Activated CD4-positive, CD25-positive, alpha-beta regulatory T cell (primary cell): ENCODE measurements around the gene SERTAD4.
"Not testable (repeated sequence)": the region's sequence is repeated elsewhere in the genome, so short reads cannot be mapped to it uniquely, and the experiment has no call there.

ENCODE experiments used
- DNase-seq, 4 experiments: peaks; one replicate each; lab custom pipeline; 2025; lab: John Stamatoyannopoulos, UW

Gene SERTAD4

DNA sequence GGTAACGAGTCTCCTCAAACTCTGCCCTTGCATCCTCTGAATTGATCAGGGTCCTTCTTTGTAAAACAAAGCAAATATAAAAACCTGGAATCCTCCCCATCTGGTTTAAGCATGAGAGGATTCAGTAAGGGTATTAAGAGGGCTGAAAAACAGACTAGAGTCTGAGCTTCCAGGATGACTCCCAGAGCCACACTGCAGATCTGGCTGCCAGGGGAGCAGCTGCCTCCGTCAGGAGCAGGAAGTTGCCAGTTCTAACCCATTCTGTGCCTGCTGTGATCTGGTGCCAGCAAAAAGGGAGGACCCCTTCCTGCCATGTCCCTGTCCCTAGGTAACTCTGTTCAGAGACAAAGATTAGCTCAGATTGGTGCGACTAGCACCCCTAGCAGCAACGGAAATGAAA is 27.5 kb downstream of the SERTAD4 start:
- DNase-seq = no peak

DNA sequence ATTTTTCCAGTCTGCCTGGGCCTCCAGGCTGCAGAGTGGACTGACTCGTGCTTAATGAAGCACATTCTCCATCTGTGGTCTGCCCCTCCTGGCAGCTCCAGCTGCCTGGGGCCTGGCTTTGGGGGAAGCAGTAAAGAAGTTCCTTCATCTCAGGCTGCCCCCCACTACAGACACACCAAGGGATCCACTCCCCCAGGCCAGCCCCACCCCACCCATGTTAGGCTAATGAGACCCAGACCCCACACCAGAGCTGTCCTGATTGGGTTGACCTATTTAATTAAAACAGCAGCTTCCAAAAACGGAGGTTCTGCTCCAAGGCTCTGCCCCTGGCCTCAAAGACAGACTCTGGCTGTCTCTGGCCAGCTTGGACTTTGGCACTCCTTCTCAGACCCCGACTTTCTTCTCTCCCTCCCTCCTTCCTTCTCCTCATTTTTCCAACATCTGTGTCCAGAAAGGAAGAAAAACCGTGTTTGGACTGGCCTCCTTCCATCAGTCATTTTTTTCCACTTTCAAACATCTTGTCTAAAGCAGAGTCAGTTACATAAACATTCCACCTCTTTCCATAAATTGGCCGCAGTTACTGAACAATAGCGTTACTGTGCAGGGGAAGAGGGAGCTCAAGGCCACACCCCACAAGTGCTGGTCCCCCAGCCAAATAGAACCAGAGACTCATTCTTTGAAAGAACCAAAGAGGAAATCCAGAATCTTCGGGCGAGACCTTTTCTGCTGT is 29.7 kb downstream of the SERTAD4 start:
- DNase-seq = no peak

GRCh38 chr1:210262897-210263272 is 30.3 kb downstream of the SERTAD4 start:
- DNase-seq = no peak

GRCh38 chr1:210263963-210264362 is 31.4 kb downstream of the SERTAD4 start:
- DNase-seq = no peak

- no peak for DNase-seq
These were observed 32.1 kb downstream of the SERTAD4 start for GRCh38 chr1:210264496-210265380.

- DNase-seq = not testable (repeated sequence)
These were observed 32.9 kb downstream of the SERTAD4 start for GRCh38 chr1:210265392-210265955.

DNA sequence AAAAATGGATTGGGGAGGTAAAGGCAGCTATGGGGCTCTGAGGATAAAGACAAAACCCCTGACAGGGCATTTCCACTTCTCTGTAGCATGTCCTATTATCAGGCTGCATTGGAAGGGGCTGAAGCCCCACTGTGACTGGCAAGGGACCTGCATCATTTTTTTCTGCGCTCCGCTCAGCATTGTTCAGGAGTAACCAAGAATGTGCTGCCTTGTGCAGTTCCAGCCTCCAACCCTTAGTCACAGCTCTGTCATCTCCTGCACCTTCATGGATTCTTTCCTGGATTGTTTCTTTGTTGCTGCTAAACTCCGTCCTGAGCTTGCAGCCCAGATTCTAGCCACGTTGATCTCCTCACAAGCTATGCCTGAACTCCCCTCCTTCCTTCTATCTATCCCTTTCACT is 37.4 kb downstream of the SERTAD4 start:
- no peak for DNase-seq

GRCh38 chr1:210272666-210273065 is 40.1 kb downstream of the SERTAD4 start:
- no peak for DNase-seq

DNA sequence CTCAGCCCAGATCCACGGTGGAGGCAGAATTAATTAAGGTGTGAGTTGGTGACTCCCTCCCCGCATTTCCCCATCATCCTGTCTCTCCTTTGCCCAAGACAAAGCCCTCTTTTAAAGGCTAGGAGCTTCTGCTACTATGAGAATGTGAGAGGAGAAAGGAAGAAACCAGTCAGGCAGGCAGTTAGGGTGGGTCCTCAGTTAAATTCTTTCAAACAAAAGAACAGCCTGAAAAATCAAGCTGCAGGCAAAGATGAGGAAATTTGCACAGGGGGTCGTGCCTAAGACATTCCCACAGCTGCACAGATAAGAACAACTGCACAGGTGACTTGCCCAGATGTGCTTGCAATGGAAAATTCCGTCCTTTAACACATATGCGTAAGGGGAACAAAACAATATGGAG is 47.6 kb downstream of the SERTAD4 start:
- no peak for DNase-seq

GRCh38 chr1:210288116-210288515 is 55.5 kb downstream of the SERTAD4 start:
- DNase-seq = no peak

GRCh38 chr1:210289248-210289647 is 56.7 kb downstream of the SERTAD4 start:
- no peak for DNase-seq

DNA sequence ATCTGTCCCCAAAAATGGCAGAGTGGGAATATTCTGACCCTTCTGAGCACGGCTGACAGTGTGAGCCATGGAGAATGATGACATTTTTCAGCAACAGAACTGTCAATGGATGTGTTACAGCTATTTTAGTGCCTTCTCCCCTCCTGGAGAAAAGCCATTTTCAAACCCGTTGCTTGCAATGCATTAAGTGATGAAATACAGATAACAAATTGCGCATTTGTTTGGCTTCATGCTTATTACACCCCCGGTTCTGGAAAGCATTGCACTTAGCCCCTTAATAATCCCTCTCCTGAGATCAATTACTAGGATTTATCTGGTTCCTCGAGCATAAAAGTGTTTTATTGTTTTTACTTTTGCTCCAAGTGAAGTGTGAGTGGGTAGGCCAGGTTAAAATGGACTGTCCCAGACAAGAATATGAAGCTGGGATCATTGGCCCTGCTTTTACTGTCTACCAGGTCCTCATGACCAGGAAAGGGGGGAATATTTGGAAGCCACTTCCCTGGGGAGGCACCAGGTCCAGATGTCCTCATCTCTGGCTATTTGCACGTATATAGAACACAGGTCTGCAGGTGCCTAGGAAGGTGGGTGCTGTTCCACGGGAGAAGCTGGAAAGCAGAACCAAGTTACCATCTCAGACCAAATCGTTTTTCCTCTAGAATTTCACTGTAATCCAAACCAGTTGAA is 58.6 kb downstream of the SERTAD4 start:
- no peak for DNase-seq

DNA sequence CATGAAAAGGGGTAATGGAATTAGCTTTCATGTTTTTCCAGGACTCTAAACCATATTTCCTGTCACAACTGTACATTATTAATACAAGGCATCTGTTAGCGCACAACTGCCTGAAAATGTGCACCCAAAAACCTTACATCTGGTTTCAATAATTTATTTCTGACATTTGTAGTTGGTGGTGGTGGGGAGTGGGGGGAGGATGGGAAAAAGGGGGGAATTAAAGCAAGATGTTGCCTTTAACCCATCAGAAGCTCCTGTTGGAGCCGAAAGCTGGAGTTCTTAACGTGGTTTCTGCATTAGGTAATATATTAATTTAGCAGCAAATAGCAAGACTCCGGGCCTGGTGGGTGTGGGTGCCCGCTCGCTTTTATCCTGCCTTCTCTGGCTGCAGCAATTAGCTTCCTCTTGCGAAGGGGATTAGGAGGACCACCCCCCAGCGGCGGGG is 59.2 kb downstream of the SERTAD4 start:
- no peak for DNase-seq

DNA sequence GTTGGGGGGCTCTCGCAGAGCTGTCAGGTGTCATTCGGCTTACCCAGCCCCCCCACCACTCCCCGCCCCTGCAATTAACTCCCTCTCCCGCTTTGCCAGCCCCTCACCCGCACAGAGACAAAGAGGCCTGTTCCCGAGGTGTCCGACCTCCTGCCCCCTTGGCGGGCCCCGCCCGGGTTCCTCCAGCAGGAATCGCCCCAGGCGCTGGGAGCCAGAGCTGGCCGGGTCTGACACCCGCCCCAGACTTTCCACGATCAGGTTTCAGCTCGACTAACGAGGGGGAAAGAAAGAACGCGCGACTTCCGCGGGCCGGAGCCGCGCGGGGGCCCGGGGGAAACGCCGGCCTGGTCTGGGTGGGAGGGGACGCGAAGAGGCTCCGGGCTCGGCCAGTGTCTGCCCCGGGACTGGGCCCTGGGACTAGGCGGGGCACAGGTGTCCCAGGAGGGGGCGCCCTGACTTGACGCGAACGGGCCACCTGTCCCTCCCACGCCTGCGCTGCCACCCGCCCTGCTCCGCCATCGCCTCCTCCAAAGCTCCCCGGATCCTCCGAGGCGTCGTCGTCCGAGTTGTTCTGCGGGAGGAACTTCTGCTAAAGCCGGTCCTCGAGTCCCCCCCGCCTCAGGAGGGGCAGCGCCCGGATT is 59.8 kb downstream of the SERTAD4 start:
- no peak for DNase-seq

- no peak for DNase-seq
These were observed 60.6 kb downstream of the SERTAD4 start for GRCh38 chr1:210293171-210293607.

GRCh38 chr1:210294999-210295745 is 62.6 kb downstream of the SERTAD4 start:
- no peak for DNase-seq
